Measurements from ENCODE around the gene SCAMP2. TPM values are rescaled to one million over a fixed set of nuclear protein-coding genes. Genes with fewer than 3 reads are reported as not detected.

Gene SCAMP2
- total and polyA plus RNA-seq, 2 experiments from 2014 or later = 34.7 to 51.3 TPM

DNA sequence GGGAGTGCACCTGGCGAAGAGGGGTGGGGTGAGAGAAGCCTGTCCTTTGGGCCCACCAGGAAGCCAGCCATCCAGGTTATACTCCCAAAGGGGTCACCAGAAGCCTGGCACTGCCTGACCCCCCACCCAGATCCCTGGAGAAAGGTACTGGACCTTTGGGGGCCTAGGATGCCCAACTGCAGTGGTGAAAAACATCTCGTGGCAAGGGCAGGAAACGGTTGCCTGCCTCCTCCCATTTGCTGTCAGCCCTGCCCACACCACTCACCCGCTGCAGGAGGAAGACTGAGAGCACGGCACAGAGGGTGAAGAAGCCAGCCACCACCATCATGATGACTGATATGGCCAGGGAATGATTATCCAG, 28.0 kb downstream of the SCAMP2 start:
- Histone ChIP-seq H3K4me2 (no peak overlapping the region), H3K36me3 (ENCODE audit: insufficient read depth) (no peaks in the 10 kb centered on the region; the same call in 1 of the 2 replicates), H4K20me1 (replicated peaks; ENCODE audit: insufficient read depth) (no peaks in the 10 kb centered on the region; the same call in 1 of the 2 replicates), H3K27me3 (ENCODE audit: insufficient read depth) (no peaks in the 10 kb centered on the region), H3K4me3 (no peak overlapping the region), H2AFZ (no peak overlapping the region), H3F3A (replicated peaks; ENCODE audit: low read depth) (0 out of 2 replicates have a peak, but pooled peaks cover 5% of the 10 kb centered on the region), H3K9me2 (ENCODE audit: insufficient read depth) (no peaks in the 10 kb centered on the region), H3K4me1 (ENCODE audit: insufficient read depth) (peaks cover 9% of the 10 kb centered on the region), H3K27ac (ENCODE audit: low read depth) (no peak overlapping the region), H3K79me2 (replicated peaks; ENCODE audit: insufficient read depth) (no peaks in the 10 kb centered on the region)
- ATAC-seq (no peak), DNase-seq (ENCODE audit: low spot score) (no peak)
- H3K9me3 Mint-ChIP-seq = no peaks in the 10 kb centered on the region
- H3K4me3 Mint-ChIP-seq = no peak overlapping the region
- peaks cover 20% of the 10 kb centered on the region for H3K4me1 Mint-ChIP-seq
- peaks cover 15% of the 10 kb centered on the region for H3K27me3 Mint-ChIP-seq (ENCODE audit: insufficient read depth, low read depth, poor library complexity)
- peaks cover 33% of the 10 kb centered on the region for H3K36me3 Mint-ChIP-seq (ENCODE audit: low read depth)
- TF ChIP-seq JUNB (IDR thresholded peaks at IDR 0.05; ENCODE audit: unreplicated experiment) (no peak), STAT1 (IDR thresholded peaks at IDR 0.05; ENCODE audit: unreplicated experiment) (no peak), ZNF114 (CRISPR knock-in tag; IDR thresholded peaks at IDR 0.05) (no peak), POLR2AphosphoS5 (IDR thresholded peaks at IDR 0.05; ENCODE audit: low read depth) (no peak), EZH2phosphoT487 (IDR thresholded peaks at IDR 0.05; ENCODE audit: unreplicated experiment) (no peak), EZH2 (IDR thresholded peaks at IDR 0.05; ENCODE audit: low read depth, unreplicated experiment) (no peak), CREB1 (CRISPR knock-in tag; IDR thresholded peaks at IDR 0.05; ENCODE audit: low read depth) (no peak), ZNF331 (CRISPR knock-in tag; IDR thresholded peaks at IDR 0.05; ENCODE audit: low read depth) (no peak), NANOG (IDR thresholded peaks at IDR 0.05; ENCODE audit: borderline replicate concordance) (no peak)
- TF ChIP-seq, protein P1, sequence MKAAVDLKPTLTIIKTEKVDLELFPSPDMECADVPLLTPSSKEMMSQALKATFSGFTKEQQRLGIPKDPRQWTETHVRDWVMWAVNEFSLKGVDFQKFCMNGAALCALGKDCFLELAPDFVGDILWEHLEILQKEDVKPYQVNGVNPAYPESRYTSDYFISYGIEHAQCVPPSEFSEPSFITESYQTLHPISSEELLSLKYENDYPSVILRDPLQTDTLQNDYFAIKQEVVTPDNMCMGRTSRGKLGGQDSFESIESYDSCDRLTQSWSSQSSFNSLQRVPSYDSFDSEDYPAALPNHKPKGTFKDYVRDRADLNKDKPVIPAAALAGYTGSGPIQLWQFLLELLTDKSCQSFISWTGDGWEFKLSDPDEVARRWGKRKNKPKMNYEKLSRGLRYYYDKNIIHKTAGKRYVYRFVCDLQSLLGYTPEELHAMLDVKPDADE (IDR thresholded peaks at IDR 0.05) = no peak
- TF ChIP-seq, protein P2, sequence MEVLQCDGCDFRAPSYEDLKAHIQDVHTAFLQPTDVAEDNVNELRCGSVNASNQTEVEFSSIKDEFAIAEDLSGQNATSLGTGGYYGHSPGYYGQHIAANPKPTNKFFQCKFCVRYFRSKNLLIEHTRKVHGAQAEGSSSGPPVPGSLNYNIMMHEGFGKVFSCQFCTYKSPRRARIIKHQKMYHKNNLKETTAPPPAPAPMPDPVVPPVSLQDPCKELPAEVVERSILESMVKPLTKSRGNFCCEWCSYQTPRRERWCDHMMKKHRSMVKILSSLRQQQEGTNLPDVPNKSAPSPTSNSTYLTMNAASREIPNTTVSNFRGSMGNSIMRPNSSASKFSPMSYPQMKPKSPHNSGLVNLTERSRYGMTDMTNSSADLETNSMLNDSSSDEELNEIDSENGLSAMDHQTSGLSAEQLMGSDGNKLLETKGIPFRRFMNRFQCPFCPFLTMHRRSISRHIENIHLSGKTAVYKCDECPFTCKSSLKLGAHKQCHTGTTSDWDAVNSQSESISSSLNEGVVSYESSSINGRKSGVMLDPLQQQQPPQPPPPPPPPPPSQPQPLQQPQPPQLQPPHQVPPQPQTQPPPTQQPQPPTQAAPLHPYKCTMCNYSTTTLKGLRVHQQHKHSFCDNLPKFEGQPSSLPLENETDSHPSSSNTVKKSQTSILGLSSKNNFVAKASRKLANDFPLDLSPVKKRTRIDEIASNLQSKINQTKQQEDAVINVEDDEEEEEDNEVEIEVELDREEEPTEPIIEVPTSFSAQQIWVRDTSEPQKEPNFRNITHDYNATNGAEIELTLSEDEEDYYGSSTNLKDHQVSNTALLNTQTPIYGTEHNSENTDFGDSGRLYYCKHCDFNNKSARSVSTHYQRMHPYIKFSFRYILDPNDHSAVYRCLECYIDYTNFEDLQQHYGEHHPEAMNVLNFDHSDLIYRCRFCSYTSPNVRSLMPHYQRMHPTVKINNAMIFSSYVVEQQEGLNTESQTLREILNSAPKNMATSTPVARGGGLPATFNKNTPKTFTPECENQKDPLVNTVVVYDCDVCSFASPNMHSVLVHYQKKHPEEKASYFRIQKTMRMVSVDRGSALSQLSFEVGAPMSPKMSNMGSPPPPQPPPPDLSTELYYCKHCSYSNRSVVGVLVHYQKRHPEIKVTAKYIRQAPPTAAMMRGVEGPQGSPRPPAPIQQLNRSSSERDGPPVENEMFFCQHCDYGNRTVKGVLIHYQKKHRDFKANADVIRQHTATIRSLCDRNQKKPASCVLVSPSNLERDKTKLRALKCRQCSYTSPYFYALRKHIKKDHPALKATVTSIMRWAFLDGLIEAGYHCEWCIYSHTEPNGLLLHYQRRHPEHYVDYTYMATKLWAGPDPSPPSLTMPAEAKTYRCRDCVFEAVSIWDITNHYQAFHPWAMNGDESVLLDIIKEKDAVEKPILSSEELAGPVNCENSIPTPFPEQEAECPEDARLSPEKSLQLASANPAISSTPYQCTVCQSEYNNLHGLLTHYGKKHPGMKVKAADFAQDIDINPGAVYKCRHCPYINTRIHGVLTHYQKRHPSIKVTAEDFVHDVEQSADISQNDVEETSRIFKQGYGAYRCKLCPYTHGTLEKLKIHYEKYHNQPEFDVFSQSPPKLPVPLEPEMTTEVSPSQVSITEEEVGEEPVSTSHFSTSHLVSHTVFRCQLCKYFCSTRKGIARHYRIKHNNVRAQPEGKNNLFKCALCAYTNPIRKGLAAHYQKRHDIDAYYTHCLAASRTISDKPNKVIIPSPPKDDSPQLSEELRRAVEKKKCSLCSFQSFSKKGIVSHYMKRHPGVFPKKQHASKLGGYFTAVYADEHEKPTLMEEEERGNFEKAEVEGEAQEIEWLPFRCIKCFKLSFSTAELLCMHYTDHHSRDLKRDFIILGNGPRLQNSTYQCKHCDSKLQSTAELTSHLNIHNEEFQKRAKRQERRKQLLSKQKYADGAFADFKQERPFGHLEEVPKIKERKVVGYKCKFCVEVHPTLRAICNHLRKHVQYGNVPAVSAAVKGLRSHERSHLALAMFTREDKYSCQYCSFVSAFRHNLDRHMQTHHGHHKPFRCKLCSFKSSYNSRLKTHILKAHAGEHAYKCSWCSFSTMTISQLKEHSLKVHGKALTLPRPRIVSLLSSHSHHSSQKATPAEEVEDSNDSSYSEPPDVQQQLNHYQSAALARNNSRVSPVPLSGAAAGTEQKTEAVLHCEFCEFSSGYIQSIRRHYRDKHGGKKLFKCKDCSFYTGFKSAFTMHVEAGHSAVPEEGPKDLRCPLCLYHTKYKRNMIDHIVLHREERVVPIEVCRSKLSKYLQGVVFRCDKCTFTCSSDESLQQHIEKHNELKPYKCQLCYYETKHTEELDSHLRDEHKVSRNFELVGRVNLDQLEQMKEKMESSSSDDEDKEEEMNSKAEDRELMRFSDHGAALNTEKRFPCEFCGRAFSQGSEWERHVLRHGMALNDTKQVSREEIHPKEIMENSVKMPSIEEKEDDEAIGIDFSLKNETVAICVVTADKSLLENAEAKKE (CRISPR knock-in tag; IDR thresholded peaks at IDR 0.05) = no peak
- TF ChIP-seq, protein P3, sequence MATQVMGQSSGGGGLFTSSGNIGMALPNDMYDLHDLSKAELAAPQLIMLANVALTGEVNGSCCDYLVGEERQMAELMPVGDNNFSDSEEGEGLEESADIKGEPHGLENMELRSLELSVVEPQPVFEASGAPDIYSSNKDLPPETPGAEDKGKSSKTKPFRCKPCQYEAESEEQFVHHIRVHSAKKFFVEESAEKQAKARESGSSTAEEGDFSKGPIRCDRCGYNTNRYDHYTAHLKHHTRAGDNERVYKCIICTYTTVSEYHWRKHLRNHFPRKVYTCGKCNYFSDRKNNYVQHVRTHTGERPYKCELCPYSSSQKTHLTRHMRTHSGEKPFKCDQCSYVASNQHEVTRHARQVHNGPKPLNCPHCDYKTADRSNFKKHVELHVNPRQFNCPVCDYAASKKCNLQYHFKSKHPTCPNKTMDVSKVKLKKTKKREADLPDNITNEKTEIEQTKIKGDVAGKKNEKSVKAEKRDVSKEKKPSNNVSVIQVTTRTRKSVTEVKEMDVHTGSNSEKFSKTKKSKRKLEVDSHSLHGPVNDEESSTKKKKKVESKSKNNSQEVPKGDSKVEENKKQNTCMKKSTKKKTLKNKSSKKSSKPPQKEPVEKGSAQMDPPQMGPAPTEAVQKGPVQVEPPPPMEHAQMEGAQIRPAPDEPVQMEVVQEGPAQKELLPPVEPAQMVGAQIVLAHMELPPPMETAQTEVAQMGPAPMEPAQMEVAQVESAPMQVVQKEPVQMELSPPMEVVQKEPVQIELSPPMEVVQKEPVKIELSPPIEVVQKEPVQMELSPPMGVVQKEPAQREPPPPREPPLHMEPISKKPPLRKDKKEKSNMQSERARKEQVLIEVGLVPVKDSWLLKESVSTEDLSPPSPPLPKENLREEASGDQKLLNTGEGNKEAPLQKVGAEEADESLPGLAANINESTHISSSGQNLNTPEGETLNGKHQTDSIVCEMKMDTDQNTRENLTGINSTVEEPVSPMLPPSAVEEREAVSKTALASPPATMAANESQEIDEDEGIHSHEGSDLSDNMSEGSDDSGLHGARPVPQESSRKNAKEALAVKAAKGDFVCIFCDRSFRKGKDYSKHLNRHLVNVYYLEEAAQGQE (IDR thresholded peaks at IDR 0.05; ENCODE audit: unreplicated experiment) = no peak
- TF ChIP-seq, protein P4, sequence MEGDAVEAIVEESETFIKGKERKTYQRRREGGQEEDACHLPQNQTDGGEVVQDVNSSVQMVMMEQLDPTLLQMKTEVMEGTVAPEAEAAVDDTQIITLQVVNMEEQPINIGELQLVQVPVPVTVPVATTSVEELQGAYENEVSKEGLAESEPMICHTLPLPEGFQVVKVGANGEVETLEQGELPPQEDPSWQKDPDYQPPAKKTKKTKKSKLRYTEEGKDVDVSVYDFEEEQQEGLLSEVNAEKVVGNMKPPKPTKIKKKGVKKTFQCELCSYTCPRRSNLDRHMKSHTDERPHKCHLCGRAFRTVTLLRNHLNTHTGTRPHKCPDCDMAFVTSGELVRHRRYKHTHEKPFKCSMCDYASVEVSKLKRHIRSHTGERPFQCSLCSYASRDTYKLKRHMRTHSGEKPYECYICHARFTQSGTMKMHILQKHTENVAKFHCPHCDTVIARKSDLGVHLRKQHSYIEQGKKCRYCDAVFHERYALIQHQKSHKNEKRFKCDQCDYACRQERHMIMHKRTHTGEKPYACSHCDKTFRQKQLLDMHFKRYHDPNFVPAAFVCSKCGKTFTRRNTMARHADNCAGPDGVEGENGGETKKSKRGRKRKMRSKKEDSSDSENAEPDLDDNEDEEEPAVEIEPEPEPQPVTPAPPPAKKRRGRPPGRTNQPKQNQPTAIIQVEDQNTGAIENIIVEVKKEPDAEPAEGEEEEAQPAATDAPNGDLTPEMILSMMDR (conservative IDR thresholded peaks at IDR 0.05; ENCODE audit: low read depth in 2 of 2) = no peak
- H3K27ac Mint-ChIP-seq = no peak overlapping the region

Data from GM23338 (cell line).